Kidney (tissue), 14 donors: ENCODE measurements around the gene GDNF. TPM values are rescaled to one million over a fixed set of nuclear protein-coding genes. Genes with fewer than 3 reads are reported as not detected.

Experiments
- DNase-seq, 5 donors: peaks; one replicate each; pipeline ENCODE4 v3.0.0-alpha.2; 2013 to 2020
- FAIRE-seq: peaks from 2 replicates; lab custom pipeline; 2012; peaks lifted over from hg19 to GRCh38; lab: Jason Lieb, UNC
- H3K27ac ChIP-seq, 2 donors: one replicate each; pipeline ENCODE4 v1.7.0; 2013; ENCODE audit warnings: low read depth in 2 of 2, low read length in 2 of 2, inconsistent platforms in 1 of 2
- H3K27me3 ChIP-seq: one replicate; pipeline ENCODE4 v1.7.1; 2013; ENCODE audit warnings: low read length, inconsistent platforms; ENCODE audit not compliant: control insufficient read depth, insufficient read depth
- H3K36me3 ChIP-seq, 3 donors: one replicate each; pipeline versions ENCODE4 v1.7.0 to v1.7.1; 2013; ENCODE audit warnings: low read length in 3 of 3, control low read depth in 1 of 3, inconsistent platforms in 1 of 3; ENCODE audit not compliant: insufficient read depth in 3 of 3, control insufficient read depth in 2 of 3
- H3K4me1 ChIP-seq, 3 donors: one replicate each; pipeline versions ENCODE4 v1.7.0 to v1.7.1; 2013; ENCODE audit warnings: low read length in 3 of 3, inconsistent platforms in 1 of 3, low read depth in 1 of 3; ENCODE audit not compliant: control insufficient read depth in 2 of 3, insufficient read depth in 2 of 3
- H3K4me3 ChIP-seq, 3 donors: one replicate each; pipeline versions ENCODE4 v1.7.0 to v1.8.1; 2013; ENCODE audit warnings: low read length in 3 of 3, control low read depth in 1 of 3, inconsistent platforms in 1 of 3
- H3K9ac ChIP-seq, 3 donors: one replicate each; pipeline versions ENCODE4 v1.7.0 to v1.7.1; 2013; ENCODE audit warnings: low read length in 3 of 3, control low read depth in 1 of 3, inconsistent platforms in 1 of 3
- H3K9me3 ChIP-seq, 3 donors: one replicate each; pipeline versions ENCODE4 v1.7.0 to v1.7.1; 2013; ENCODE audit warnings: low read length in 3 of 3, control low read depth in 1 of 3, inconsistent platforms in 1 of 3; ENCODE audit not compliant: control insufficient read depth in 2 of 3, insufficient read depth in 1 of 3
- intact Hi-C: fragments of 100-400 bp; cut with DNase I; formaldehyde crosslinking; loops from one replicate; pipeline ENCODE4 v1.11.1; 2022
- polyA plus RNA-seq: library from polyadenylated mRNA; stranded (reverse); fragments of 350-450 nt; fragmentation: Illumina TruSeq; extraction: RNeasy Lipid Tissue Mini Kit (QIAGEN cat#74804); gene quantifications from one replicate; pipeline ENCODE4 v1.2.3, GENCODE V29; 2014; ENCODE audit warnings: low read depth, low replicate concordance; ENCODE audit not compliant: insufficient read depth
- total RNA-seq: library from RNA; stranded (reverse); fragmentation: NEBNext Ultra II Directional; extraction: Animal tissue kit (Norgen Biotek cat#: 25700); gene quantifications from one replicate; pipeline ENCODE4 v1.2.1, GENCODE V29; 2021
- TF ChIP-seq, protein P1 (sequence below): IDR thresholded peaks from 3 replicates; pipeline ENCODE4 v1.5.1; 2012; ENCODE audit warnings: mild to moderate bottlenecking, moderate library complexity, borderline replicate concordance; ENCODE audit not compliant: insufficient read depth; ENCODE audit errors: extremely low read depth
- donor health status: control.
- donor health status: control.
- donor health status: control.
- donor health status: control.
- donor health status: control.
- donor health status: DM: yes; HTN: yes; CAD: no.
- donor health status: Normal renal cell carcinoma (clear cell type).

GDNF gene
- total and polyA plus RNA-seq, 2 donors from 2014 or later, result 0.34 to 0.88 TPM

DNA sequence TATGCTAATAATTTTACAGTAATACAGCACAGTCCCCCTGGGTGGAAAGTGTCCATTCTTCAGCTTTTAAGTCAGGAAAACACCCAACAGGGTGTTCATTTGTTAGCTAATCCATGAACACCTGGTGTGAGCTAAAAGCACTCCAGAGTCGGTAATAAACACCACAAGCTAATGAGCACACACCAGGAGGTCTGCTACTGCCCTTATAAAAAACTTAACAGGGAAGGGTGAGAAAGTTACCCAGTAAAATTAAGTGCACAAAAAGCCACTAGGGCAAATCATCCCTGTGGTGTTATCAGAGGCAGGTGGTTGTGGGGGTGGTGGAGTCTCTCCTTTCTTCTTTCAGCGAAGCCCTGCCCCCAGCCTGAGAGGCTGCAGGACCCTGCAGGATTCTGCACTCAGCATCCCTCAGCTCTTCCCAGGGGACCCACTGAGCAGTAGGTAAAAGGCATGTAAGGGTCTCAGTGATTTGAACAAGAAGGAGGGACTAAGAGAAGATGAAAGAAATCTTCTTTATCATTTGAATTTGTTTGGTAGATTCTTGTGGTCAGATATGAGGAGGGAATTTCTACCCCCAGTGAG lies 14.4 kb downstream of the GDNF start:
- Histone ChIP-seq H3K27me3 (no peaks in the 10 kb centered on the region), H3K9ac (no peak overlapping the region), H3K36me3 (no peaks in the 10 kb centered on the region), H3K9me3 (no peaks in the 10 kb centered on the region), H3K4me3 (no peak overlapping the region), H3K4me1 (no peaks in the 10 kb centered on the region), H3K27ac (no peak overlapping the region)
- intact Hi-C loops, result no loop called here
- TF ChIP-seq, protein P1, sequence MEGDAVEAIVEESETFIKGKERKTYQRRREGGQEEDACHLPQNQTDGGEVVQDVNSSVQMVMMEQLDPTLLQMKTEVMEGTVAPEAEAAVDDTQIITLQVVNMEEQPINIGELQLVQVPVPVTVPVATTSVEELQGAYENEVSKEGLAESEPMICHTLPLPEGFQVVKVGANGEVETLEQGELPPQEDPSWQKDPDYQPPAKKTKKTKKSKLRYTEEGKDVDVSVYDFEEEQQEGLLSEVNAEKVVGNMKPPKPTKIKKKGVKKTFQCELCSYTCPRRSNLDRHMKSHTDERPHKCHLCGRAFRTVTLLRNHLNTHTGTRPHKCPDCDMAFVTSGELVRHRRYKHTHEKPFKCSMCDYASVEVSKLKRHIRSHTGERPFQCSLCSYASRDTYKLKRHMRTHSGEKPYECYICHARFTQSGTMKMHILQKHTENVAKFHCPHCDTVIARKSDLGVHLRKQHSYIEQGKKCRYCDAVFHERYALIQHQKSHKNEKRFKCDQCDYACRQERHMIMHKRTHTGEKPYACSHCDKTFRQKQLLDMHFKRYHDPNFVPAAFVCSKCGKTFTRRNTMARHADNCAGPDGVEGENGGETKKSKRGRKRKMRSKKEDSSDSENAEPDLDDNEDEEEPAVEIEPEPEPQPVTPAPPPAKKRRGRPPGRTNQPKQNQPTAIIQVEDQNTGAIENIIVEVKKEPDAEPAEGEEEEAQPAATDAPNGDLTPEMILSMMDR, result no peak
- FAIRE-seq, result no peak
- no peak for DNase-seq

DNA sequence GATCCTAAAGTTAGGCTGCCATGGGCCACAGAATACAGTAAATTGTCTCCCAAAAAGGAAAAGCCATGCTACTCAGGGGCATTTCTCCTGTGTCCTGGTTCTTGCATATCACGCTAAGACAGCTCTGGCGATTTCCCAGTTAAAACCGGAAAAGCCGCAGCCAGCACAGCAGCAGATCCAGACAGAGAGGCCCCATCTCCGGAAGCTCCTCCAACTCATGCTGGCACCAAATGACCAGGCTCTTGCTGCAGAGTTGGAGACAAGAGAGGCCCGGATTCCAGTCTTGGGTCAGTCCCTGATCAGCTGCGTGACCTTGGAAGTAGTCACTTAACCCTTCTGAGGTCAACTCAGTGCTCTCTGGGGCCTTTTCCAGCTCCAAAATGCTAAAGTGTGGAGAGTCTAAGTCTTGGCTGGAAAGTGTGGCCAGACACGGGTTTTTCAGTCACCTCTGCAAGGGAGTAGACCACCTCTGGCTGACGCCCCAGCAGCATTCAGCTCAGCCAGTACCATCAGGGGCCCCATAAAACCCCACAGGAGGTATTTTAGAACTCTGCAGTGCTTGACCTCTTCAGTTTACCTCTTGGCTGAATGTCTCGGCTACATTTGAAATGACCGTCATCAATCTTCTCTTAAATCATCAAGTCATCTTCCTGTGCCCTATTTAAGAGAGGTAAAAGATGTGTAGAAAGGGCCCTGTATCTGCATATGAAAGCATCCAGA lies 16.2 kb downstream of the GDNF start:
- Histone ChIP-seq H3K9me3 (no peaks in the 10 kb centered on the region), H3K9ac (no peak overlapping the region), H3K4me3 (no peak overlapping the region), H3K36me3 (no peaks in the 10 kb centered on the region), H3K27me3 (no peaks in the 10 kb centered on the region), H3K4me1 (no peaks in the 10 kb centered on the region), H3K27ac (peak overlapping the region in 1 of 2 donors; percentile 24)
- intact Hi-C loops, result no loop called here
- TF ChIP-seq, protein P1, result no peak
- DNase-seq, result no peak
- no peak for FAIRE-seq

DNA sequence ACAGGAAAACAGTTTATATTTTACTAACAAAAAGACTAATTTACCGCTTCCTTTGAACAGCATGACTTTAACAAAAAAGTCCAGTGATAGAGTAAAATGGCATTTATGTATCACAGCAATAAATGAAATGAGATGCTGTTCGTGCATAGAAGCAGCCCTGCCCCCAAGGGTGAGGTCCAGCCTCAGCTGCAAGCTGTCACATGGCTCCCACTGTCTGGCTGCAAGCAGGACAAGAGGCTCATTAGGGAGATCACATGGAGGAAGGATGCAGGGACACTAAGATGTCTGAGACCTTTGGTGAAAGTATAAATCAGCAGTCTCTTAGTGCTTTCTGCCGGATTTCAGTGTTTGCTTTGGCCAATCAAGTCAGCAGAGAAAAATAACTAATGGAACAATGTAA lies 23.0 kb downstream of the GDNF start:
- intact Hi-C loops, result no loop called here
- TF ChIP-seq, protein P1, result no peak
- no peaks in the 10 kb centered on the region for H3K4me1 ChIP-seq
- H3K27ac ChIP-seq, result no peak overlapping the region
- no peaks in the 10 kb centered on the region for H3K27me3 ChIP-seq
- DNase-seq (peak in 4 of 5 donors; percentile 60 to 88 (median 73)), FAIRE-seq (no peak)
- no peaks in the 10 kb centered on the region for H3K9me3 ChIP-seq
- no peak overlapping the region for H3K4me3 ChIP-seq
- no peaks in the 10 kb centered on the region for H3K36me3 ChIP-seq
- no peak overlapping the region for H3K9ac ChIP-seq
